ENCODE measurements around the gene BCAS1.

The BCAS1 gene

DNA sequence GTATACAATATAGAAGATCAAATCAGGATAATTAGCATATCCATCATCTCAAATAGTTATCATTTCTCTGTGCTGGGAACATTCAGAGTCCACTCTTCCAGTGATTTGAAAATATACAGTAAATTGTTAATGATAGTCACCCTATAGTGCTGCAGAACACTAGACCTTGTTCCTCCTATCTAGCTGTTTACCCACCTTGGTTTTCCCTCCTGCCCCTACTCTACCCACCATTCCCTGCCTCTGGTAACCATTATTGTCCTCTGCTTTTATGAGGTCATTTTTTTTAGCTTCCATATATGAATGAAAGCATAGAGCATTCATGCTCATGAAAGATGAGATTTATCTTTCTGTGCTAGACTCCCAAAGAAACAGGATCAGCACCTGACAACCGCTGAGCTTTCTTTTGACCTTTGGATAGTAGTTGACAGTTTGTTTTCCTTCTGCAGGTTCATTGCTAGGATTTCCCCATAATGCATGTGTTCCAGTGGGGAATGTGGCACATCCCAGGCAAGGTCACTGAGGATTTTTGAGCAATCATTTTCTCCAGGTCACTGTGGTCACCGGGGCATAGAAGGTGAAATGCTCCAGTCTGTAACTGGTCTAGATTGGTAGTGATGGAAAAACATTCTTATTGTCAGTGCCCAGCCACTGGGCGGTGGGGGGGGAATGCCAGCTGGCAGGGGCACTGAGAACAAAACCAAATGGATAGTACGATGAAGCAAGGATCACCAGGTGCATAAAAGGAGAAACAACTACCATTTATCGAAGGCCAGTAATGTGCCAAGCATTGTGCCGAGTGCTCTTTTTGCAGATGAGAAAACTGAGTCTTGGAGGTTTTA is 33.6 kb upstream of the BCAS1 start:
- H4K20me1 ChIP-seq (ENCODE audit: insufficient read depth, low read length): no peaks in the 10 kb centered on the region
- no peaks in the 10 kb centered on the region for H3K79me2 ChIP-seq (ENCODE audit: low read length)
- TF ChIP-seq, protein P1, sequence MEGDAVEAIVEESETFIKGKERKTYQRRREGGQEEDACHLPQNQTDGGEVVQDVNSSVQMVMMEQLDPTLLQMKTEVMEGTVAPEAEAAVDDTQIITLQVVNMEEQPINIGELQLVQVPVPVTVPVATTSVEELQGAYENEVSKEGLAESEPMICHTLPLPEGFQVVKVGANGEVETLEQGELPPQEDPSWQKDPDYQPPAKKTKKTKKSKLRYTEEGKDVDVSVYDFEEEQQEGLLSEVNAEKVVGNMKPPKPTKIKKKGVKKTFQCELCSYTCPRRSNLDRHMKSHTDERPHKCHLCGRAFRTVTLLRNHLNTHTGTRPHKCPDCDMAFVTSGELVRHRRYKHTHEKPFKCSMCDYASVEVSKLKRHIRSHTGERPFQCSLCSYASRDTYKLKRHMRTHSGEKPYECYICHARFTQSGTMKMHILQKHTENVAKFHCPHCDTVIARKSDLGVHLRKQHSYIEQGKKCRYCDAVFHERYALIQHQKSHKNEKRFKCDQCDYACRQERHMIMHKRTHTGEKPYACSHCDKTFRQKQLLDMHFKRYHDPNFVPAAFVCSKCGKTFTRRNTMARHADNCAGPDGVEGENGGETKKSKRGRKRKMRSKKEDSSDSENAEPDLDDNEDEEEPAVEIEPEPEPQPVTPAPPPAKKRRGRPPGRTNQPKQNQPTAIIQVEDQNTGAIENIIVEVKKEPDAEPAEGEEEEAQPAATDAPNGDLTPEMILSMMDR (IDR thresholded peaks at IDR 0.05; ENCODE audit: low read depth, low read length): no peak
- no peak for TF ChIP-seq EZH2phosphoT487 (IDR thresholded peaks at IDR 0.05; ENCODE audit: low read depth)
- H3K27ac ChIP-seq (ENCODE audit: low read length): no peak overlapping the region
- 0 out of 2 replicates have a peak, but pooled peaks cover 1% of the 10 kb centered on the region for H3K27me3 ChIP-seq (ENCODE audit: low read depth, low read length)
- H3K9ac ChIP-seq (ENCODE audit: low read length): no peak overlapping the region
- H3K4me1 ChIP-seq (ENCODE audit: low read length): peaks cover 10% of the 10 kb centered on the region
- peak overlapping the region; percentile 62 for H3K4me2 ChIP-seq (ENCODE audit: low read length)
- no peak overlapping the region for H3K4me3 ChIP-seq (ENCODE audit: low read length)
- peak overlapping the region; percentile 16; the same call in 1 of the 2 replicates for H2AFZ ChIP-seq (ENCODE audit: low read depth, low read length)
- no peaks in the 10 kb centered on the region for H3K36me3 ChIP-seq (replicated peaks; ENCODE audit: low read depth, low read length)
- no peaks in the 10 kb centered on the region for H3K9me3 ChIP-seq (ENCODE audit: insufficient read depth, low read length)

DNA sequence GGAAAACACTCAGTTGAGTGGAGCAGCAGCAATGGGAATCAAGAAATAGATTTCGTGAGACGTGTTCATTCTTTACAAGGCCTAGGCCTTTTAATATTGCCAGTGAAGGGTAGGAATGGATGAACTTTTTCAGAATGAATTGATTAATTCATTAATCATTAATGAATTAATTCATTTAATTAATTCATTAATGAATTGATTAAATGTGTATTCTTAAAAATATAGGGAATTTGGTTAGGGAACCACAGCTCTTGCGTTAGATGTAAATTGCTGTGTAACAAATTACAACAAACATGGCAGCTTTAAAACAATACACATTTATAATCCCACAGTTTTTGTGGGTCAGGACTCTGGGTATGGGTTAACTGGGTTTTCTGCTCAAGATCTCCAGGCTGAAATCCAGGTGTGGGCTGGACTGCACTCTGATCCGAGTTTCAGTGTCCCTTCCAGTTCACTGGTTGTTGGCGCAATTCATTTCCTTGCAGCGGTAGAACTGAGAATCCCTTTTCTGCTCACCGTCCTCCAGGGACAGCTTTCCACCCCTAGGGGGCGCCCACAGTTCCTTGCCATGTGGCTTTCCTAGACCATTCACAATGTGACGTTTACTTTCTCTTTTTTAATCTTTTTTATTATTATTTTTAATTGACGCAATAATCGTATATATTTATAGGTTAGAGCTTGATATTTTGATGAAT is 32.8 kb upstream of the BCAS1 start:
- H3K36me3 ChIP-seq (replicated peaks; ENCODE audit: low read depth, low read length): no peaks in the 10 kb centered on the region
- H3K79me2 ChIP-seq (ENCODE audit: low read length): no peaks in the 10 kb centered on the region
- peak overlapping the region; percentile 27; the same call in 1 of the 2 replicates for H3K9ac ChIP-seq (ENCODE audit: low read length)
- H3K27me3 ChIP-seq (ENCODE audit: low read depth, low read length): peaks cover 9% of the 10 kb centered on the region
- H4K20me1 ChIP-seq (ENCODE audit: insufficient read depth, low read length): no peaks in the 10 kb centered on the region
- H3K4me2 ChIP-seq (ENCODE audit: low read length): peak overlapping the region; percentile 62
- H3K27ac ChIP-seq (ENCODE audit: low read length): no peak overlapping the region
- peak overlapping the region; percentile 44 for H3K4me3 ChIP-seq (ENCODE audit: low read length)
- peaks cover 10% of the 10 kb centered on the region for H3K4me1 ChIP-seq (ENCODE audit: low read length)
- peak overlapping the region; percentile 71 for H2AFZ ChIP-seq (ENCODE audit: low read depth, low read length)
- H3K9me3 ChIP-seq (ENCODE audit: insufficient read depth, low read length): no peaks in the 10 kb centered on the region
- no peak for TF ChIP-seq EZH2phosphoT487 (IDR thresholded peaks at IDR 0.05; ENCODE audit: low read depth)
- TF ChIP-seq, protein P1 (IDR thresholded peaks at IDR 0.05; ENCODE audit: low read depth, low read length): peak; percentile 99

DNA sequence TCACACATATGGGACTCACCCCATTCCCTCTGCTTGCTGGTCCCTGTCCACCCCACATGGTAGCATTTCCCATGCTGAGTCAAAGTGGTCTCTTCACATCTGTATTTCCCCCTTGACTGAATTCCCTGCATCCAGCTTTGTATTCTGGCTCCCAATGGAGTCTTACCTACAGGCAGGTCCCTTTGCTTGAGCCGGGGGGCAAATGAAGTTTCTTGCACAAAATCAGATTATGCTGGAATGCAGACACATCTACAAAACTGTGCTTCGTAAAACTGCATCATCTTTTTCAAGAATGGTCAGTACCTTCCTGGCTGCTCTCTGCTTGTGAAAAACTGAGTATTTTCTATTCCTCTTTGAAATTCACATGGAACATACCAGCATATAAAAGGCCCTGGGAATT is 32.1 kb upstream of the BCAS1 start:
- Histone ChIP-seq H3K79me2 (ENCODE audit: low read length) (no peaks in the 10 kb centered on the region), H3K9me3 (ENCODE audit: insufficient read depth, low read length) (no peaks in the 10 kb centered on the region), H3K27me3 (ENCODE audit: low read depth, low read length) (peaks cover 13% of the 10 kb centered on the region), H3K27ac (ENCODE audit: low read length) (no peak overlapping the region), H2AFZ (ENCODE audit: low read depth, low read length) (no peak overlapping the region), H4K20me1 (ENCODE audit: insufficient read depth, low read length) (no peaks in the 10 kb centered on the region), H3K4me3 (ENCODE audit: low read length) (no peak overlapping the region), H3K9ac (ENCODE audit: low read length) (no peak overlapping the region), H3K36me3 (replicated peaks; ENCODE audit: low read depth, low read length) (no peaks in the 10 kb centered on the region), H3K4me2 (ENCODE audit: low read length) (no peak overlapping the region), H3K4me1 (ENCODE audit: low read length) (peaks cover 10% of the 10 kb centered on the region)
- TF ChIP-seq, protein P1 (IDR thresholded peaks at IDR 0.05; ENCODE audit: low read depth, low read length): no peak
- no peak for TF ChIP-seq EZH2phosphoT487 (IDR thresholded peaks at IDR 0.05; ENCODE audit: low read depth)

DNA sequence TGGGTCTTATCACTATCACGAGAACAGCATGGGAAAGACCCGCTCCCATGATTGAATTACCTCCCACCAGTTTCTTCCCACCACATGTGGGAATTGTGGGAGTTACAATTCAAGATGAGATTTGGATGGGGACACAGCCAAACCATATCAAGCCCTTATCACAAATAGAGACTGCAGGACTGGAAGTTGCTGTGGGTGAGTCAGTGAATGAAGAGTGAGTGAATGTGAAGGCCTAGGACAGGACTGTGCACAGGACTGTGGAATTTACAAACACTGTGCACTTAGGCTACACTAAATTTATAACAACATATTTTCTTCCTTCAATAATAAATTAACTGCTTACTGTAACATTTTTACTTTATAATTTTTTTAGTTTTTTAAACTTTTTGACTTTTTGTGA is 30.2 kb upstream of the BCAS1 start:
- no peaks in the 10 kb centered on the region for H3K36me3 ChIP-seq (replicated peaks; ENCODE audit: low read depth, low read length)
- H3K27me3 ChIP-seq (ENCODE audit: low read depth, low read length): peaks cover 13% of the 10 kb centered on the region
- H3K4me2 ChIP-seq (ENCODE audit: low read length): no peak overlapping the region
- no peak overlapping the region for H3K27ac ChIP-seq (ENCODE audit: low read length)
- H3K4me1 ChIP-seq (ENCODE audit: low read length): peaks cover 11% of the 10 kb centered on the region
- no peaks in the 10 kb centered on the region for H3K79me2 ChIP-seq (ENCODE audit: low read length)
- no peak for TF ChIP-seq EZH2phosphoT487 (IDR thresholded peaks at IDR 0.05; ENCODE audit: low read depth)
- TF ChIP-seq, protein P1 (IDR thresholded peaks at IDR 0.05; ENCODE audit: low read depth, low read length): no peak
- no peak overlapping the region for H2AFZ ChIP-seq (ENCODE audit: low read depth, low read length)
- no peak overlapping the region for H3K4me3 ChIP-seq (ENCODE audit: low read length)
- H4K20me1 ChIP-seq (ENCODE audit: insufficient read depth, low read length): no peaks in the 10 kb centered on the region
- no peak overlapping the region for H3K9ac ChIP-seq (ENCODE audit: low read length)
- no peaks in the 10 kb centered on the region for H3K9me3 ChIP-seq (ENCODE audit: insufficient read depth, low read length)

All from OCI-LY3 (cell line).